Parathyroid adenoma (tissue), 2 donors: Measurements from ENCODE around the gene SIGLEC11.
A peak's percentile ranks its signal among the peaks of the same experiment; 100 is the strongest.
"Not testable (repeated sequence)": the region's sequence is repeated elsewhere in the genome, so short reads cannot be mapped to it uniquely, and the experiment has no call there.

Experiments
- H2AFZ ChIP-seq: fragments of 300-600 bp; sonication (generic); one replicate; pipeline ENCODE4 v1.7.0; 2017; ENCODE audit warnings: antibody characterized with exemption, mild to moderate bottlenecking
- H3K27ac ChIP-seq: fragments of 300-600 bp; sonication (generic); one replicate; pipeline ENCODE4 v1.7.0; 2017
- H3K27me3 ChIP-seq: fragments of 300-600 bp; sonication (generic); one replicate; pipeline ENCODE4 v1.7.0; 2017; ENCODE audit warnings: low read length; ENCODE audit not compliant: control insufficient read depth, insufficient read depth
- H3K36me3 ChIP-seq: fragments of 300-600 bp; sonication (generic); one replicate; pipeline ENCODE4 v1.7.0; 2017; ENCODE audit warnings: low read length; ENCODE audit not compliant: control insufficient read depth, insufficient read depth
- H3K4me1 ChIP-seq: fragments of 300-600 bp; sonication (generic); one replicate; pipeline ENCODE4 v1.7.0; 2017; ENCODE audit warnings: control low read depth
- H3K4me2 ChIP-seq: fragments of 300-600 bp; sonication (generic); one replicate; pipeline ENCODE4 v1.7.0; 2017; ENCODE audit warnings: low read length
- H3K4me3 ChIP-seq: fragments of 300-600 bp; sonication (generic); one replicate; pipeline ENCODE4 v1.7.0; 2017; ENCODE audit warnings: low read depth, low read length
- H3K79me2 ChIP-seq: fragments of 300-600 bp; sonication (generic); one replicate; pipeline ENCODE4 v1.7.0; 2017; ENCODE audit warnings: control low read depth
- H3K9ac ChIP-seq: fragments of 300-600 bp; sonication (generic); one replicate; pipeline ENCODE4 v1.7.0; 2017; ENCODE audit warnings: mild to moderate bottlenecking
- H3K9me3 ChIP-seq: fragments of 300-600 bp; sonication (generic); one replicate; pipeline ENCODE4 v1.7.0; 2017; ENCODE audit warnings: low read length; ENCODE audit not compliant: control insufficient read depth
- TF ChIP-seq, protein P1 (sequence below): fragments of 300-600 bp; sonication (generic); IDR thresholded peaks from one replicate; pipeline ENCODE4 v1.7.0; 2017; ENCODE audit warnings: antibody characterized with exemption, mild to moderate bottlenecking
- donor health status: primary hyperparathyroidism.

The SIGLEC11 gene

GRCh38 chr19:49929121-49929610 lies 31.8 kb downstream of the SIGLEC11 start, which contains the start of the genes ATF5 and NUP62:
Gene ATF5 (plus strand): TSS chr19:49929205. CDS start chr19:49930851, 1,646 bp downstream.
Gene NUP62 (minus strand): TSS chr19:49929504. CDS start chr19:49909807, 19,697 bp downstream.
- H3K27me3 ChIP-seq = no peaks in the 10 kb centered on the region
- no peaks in the 10 kb centered on the region for H3K36me3 ChIP-seq
- H3K4me1 ChIP-seq = no peaks in the 10 kb centered on the region
- TF ChIP-seq, protein P1, sequence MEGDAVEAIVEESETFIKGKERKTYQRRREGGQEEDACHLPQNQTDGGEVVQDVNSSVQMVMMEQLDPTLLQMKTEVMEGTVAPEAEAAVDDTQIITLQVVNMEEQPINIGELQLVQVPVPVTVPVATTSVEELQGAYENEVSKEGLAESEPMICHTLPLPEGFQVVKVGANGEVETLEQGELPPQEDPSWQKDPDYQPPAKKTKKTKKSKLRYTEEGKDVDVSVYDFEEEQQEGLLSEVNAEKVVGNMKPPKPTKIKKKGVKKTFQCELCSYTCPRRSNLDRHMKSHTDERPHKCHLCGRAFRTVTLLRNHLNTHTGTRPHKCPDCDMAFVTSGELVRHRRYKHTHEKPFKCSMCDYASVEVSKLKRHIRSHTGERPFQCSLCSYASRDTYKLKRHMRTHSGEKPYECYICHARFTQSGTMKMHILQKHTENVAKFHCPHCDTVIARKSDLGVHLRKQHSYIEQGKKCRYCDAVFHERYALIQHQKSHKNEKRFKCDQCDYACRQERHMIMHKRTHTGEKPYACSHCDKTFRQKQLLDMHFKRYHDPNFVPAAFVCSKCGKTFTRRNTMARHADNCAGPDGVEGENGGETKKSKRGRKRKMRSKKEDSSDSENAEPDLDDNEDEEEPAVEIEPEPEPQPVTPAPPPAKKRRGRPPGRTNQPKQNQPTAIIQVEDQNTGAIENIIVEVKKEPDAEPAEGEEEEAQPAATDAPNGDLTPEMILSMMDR = no peak
- peak within 1 kb of the TSS; percentile 98 for H3K4me2 ChIP-seq
- H3K9ac ChIP-seq = peak within 1 kb of the TSS; percentile 48
- H2AFZ ChIP-seq = peak within 1 kb of the TSS; percentile 80
- peaks cover 33% of the 10 kb centered on the region for H3K79me2 ChIP-seq
- H3K4me3 ChIP-seq = peak within 1 kb of the TSS; percentile 97
- peak within 1 kb of the TSS; percentile 87 for H3K27ac ChIP-seq
- no peaks in the 10 kb centered on the region for H3K9me3 ChIP-seq

DNA sequence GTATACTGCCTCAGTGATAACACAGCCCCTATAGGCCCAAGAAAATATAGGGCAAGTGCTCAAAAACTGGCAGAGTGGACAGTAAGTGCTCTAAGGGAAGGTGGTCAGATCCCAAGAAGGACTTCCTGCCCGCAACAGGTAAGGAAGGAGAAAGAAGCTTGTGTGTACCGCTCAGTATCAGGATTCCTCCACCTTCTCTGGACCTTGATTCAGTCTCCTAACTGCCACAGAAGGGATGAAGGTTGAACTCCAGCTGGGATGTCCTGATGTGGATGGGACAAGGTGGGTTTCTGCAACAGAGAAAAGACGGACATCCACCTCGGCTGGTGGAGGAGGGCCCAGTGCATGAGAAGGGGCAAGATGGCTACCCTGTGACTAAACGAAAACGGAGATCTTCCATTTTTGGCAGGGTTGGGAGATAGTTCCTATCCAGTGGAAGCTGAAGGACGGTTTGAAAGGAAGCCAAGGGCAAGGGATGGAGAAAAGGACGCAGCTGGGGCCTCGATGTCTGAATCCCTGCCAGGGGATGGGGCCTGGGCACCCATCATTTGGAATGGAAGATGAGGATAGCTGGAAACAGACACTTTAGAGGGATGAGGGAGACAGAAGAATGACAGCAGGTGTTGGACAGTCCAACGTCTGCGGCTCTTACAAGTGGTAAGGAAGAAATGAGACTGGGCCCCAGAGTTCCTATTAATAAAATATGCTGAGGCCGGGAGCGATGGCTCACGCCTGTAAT lies 33.3 kb downstream of the SIGLEC11 start:
- H3K9ac ChIP-seq = no peak overlapping the region

GRCh38 chr19:49926515-49926914 lies 34.5 kb downstream of the SIGLEC11 start:
- no peak overlapping the region for H3K4me2 ChIP-seq
- no peaks in the 10 kb centered on the region for H3K4me1 ChIP-seq
- no peaks in the 10 kb centered on the region for H3K27me3 ChIP-seq
- no peak overlapping the region for H3K4me3 ChIP-seq
- no peak overlapping the region for H3K9ac ChIP-seq
- TF ChIP-seq, protein P1 = no peak
- H3K27ac ChIP-seq = no peak overlapping the region
- peaks cover 47% of the 10 kb centered on the region for H3K79me2 ChIP-seq
- no peak overlapping the region for H2AFZ ChIP-seq
- no peaks in the 10 kb centered on the region for H3K36me3 ChIP-seq
- H3K9me3 ChIP-seq = no peaks in the 10 kb centered on the region

More for the DNA sequence above, 33.3 kb downstream of the SIGLEC11 start:
- Histone ChIP-seq H2AFZ (no peak overlapping the region), H3K27me3 (no peaks in the 10 kb centered on the region), H3K36me3 (no peaks in the 10 kb centered on the region), H3K9me3 (no peaks in the 10 kb centered on the region), H3K4me3 (no peak overlapping the region), H3K79me2 (peaks cover 47% of the 10 kb centered on the region), H3K4me2 (no peak overlapping the region), H3K27ac (no peak overlapping the region), H3K4me1 (no peaks in the 10 kb centered on the region)
- TF ChIP-seq, protein P1 = no peak

GRCh38 chr19:49925486-49925885 lies 35.5 kb downstream of the SIGLEC11 start:
- Histone ChIP-seq H3K4me2 (no peak overlapping the region), H3K36me3 (no peaks in the 10 kb centered on the region), H3K9me3 (no peaks in the 10 kb centered on the region), H3K27me3 (no peaks in the 10 kb centered on the region), H3K27ac (no peak overlapping the region), H3K9ac (no peak overlapping the region), H3K79me2 (peaks cover 48% of the 10 kb centered on the region), H3K4me1 (no peaks in the 10 kb centered on the region), H3K4me3 (no peak overlapping the region), H2AFZ (no peak overlapping the region)
- TF ChIP-seq, protein P1 = no peak

GRCh38 chr19:49924881-49925210 lies 36.1 kb downstream of the SIGLEC11 start:
- not testable (repeated sequence) for H2AFZ ChIP-seq, H3K4me3 ChIP-seq, H3K27ac ChIP-seq, H3K9ac ChIP-seq, H3K9me3 ChIP-seq, H3K36me3 ChIP-seq, H3K4me1 ChIP-seq, H3K27me3 ChIP-seq, H3K4me2 ChIP-seq
- H3K79me2 ChIP-seq = peaks cover 54% of the 10 kb centered on the region
